Parathyroid adenoma (tissue), 2 donors: ENCODE measurements around the gene TMEM101.
A peak's percentile ranks its signal among the peaks of the same experiment; 100 is the strongest.

Experiments
- H2AFZ ChIP-seq: fragments of 300-600 bp; sonication (generic); one replicate; pipeline ENCODE4 v1.7.0; 2017; ENCODE audit warnings: antibody characterized with exemption, mild to moderate bottlenecking
- H3K27ac ChIP-seq: fragments of 300-600 bp; sonication (generic); one replicate; pipeline ENCODE4 v1.7.0; 2017
- H3K27me3 ChIP-seq: fragments of 300-600 bp; sonication (generic); one replicate; pipeline ENCODE4 v1.7.0; 2017; ENCODE audit warnings: low read length; ENCODE audit not compliant: control insufficient read depth, insufficient read depth
- H3K36me3 ChIP-seq: fragments of 300-600 bp; sonication (generic); one replicate; pipeline ENCODE4 v1.7.0; 2017; ENCODE audit warnings: low read length; ENCODE audit not compliant: control insufficient read depth, insufficient read depth
- H3K4me1 ChIP-seq: fragments of 300-600 bp; sonication (generic); one replicate; pipeline ENCODE4 v1.7.0; 2017; ENCODE audit warnings: control low read depth
- H3K4me2 ChIP-seq: fragments of 300-600 bp; sonication (generic); one replicate; pipeline ENCODE4 v1.7.0; 2017; ENCODE audit warnings: low read length
- H3K4me3 ChIP-seq: fragments of 300-600 bp; sonication (generic); one replicate; pipeline ENCODE4 v1.7.0; 2017; ENCODE audit warnings: low read depth, low read length
- H3K79me2 ChIP-seq: fragments of 300-600 bp; sonication (generic); one replicate; pipeline ENCODE4 v1.7.0; 2017; ENCODE audit warnings: control low read depth
- H3K9ac ChIP-seq: fragments of 300-600 bp; sonication (generic); one replicate; pipeline ENCODE4 v1.7.0; 2017; ENCODE audit warnings: mild to moderate bottlenecking
- H3K9me3 ChIP-seq: fragments of 300-600 bp; sonication (generic); one replicate; pipeline ENCODE4 v1.7.0; 2017; ENCODE audit warnings: low read length; ENCODE audit not compliant: control insufficient read depth
- CTCF ChIP-seq: fragments of 300-600 bp; sonication (generic); IDR thresholded peaks from one replicate; pipeline ENCODE4 v1.7.0; 2017; ENCODE audit warnings: antibody characterized with exemption, mild to moderate bottlenecking
- donor health status: primary hyperparathyroidism.

Gene TMEM101

DNA sequence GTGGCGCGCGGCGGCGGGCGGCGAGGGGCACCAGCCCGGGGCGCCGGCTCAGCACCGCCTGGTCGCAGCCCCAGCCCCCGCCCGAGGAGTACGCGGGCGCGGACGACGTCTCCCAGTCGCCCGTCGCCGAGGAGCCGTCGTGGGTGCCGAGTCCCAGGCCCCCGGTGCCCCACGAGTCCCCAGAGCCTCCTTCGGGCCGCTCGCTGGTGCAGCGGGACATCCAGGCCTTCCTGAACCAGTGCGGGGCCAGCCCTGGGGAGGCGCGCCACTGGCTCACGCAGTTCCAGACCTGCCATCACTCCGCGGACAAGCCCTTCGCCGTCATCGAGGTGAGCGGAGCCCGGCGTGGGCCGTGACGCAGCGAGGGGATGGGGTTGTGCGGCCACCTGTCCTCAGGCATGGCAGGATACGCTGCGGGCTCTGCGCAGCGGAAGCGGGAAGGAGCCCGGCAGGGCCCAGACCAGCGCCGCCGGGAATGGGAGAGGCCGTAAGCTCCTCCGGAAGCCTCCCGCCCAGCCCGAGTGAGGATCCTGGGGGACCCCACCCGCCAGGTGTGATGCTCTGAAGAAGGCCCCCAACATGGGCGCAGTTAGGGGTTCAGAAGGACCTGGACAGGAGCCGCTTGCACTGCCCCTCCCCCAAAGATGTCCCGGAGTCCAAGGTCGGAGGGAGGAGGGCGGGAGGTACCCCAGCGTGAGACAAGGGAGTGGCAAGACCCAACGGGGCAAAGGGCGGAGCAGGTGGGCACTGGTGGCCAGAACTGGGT, 9.8 kb downstream of the TMEM101 start:
- H3K36me3 ChIP-seq: no peaks in the 10 kb centered on the region
- H3K27ac ChIP-seq: no peak overlapping the region
- H3K4me2 ChIP-seq: peak overlapping the region; percentile 6
- no peaks in the 10 kb centered on the region for H3K9me3 ChIP-seq
- H3K4me1 ChIP-seq: peaks cover 15% of the 10 kb centered on the region
- H3K79me2 ChIP-seq: no peaks in the 10 kb centered on the region
- no peak for TF ChIP-seq CTCF
- H3K27me3 ChIP-seq: no peaks in the 10 kb centered on the region
- H2AFZ ChIP-seq: no peak overlapping the region
- H3K4me3 ChIP-seq: no peak overlapping the region
- H3K9ac ChIP-seq: no peak overlapping the region

DNA sequence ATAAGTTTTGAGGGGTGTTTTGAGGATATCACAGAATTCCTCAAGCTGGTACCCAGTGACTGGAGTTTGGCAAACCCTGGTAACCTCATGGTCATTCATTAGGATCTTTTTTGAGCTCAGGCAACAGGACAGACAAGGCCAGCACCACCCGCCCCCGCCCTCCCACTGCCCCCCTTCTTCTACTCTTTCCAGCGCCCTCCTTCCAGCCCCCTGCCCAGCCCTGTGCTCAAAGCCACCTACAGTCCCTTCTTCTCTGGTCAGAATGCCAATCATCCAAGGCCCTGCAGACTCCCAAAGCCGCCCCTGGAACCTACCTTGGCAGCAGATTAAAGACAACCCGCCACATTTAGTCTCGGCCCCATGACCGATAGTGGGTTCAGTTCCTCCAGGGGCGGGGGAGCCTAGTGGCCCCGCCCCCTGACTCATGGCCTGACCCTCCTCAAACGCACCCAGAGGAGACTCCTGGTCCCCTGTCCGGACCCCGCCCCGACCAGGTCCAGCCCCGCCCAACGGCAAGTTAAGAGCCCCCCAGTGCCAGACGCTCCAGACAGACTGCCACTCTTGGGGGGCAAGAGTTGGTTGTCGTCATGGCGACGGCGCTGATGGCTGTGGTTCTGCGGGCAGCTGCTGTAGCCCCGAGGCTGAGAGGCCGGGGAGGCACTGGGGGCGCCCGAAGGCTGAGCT, 10.5 kb downstream of the TMEM101 start, which contains the start of gene NAGS:
Gene NAGS (plus strand): TSS at position 546 of the 684 bp plus-strand sequence. CDS start 42 bp downstream, at position 588.
- no peak within 1 kb of the TSS for H3K4me3 ChIP-seq

DNA sequence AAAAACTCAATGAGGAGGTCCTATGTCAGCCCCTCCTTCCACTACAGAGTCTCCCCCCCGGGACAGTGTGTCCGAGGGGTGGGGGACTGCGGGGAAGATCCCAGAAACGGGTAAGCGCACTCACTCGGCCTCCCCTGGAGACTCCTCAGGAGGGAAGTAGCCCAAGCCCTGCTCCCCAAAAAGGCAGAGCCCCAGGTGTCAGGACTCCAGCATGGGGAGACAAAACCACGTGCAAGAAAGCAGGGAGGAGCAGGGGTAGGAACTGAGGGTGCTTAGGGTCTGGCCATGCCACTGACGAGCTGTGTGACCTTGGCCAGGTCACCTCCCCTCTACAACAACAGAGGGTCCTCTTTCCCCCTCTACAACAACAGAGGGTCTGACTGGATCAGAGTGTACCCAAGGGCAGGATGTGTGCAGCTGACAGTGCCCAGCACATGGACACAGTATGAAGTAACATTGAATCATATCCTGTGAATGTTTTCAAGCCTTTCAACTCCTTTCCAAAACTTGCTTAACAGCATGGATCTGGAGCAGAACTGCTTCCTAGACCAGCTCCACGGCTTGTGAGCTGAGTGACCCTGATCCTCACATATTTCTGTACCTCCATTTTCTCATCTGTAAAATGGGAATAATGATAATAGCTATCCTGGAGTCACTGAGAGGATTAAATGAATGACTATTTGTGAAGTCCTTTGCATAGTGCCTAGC, 12.5 kb downstream of the TMEM101 start:
- Histone ChIP-seq H3K4me1 (peaks cover 9% of the 10 kb centered on the region), H3K9me3 (no peaks in the 10 kb centered on the region), H3K27me3 (no peaks in the 10 kb centered on the region), H3K79me2 (no peaks in the 10 kb centered on the region), H3K9ac (no peak overlapping the region), H3K4me2 (no peak overlapping the region), H3K27ac (no peak overlapping the region), H3K4me3 (no peak overlapping the region), H3K36me3 (no peaks in the 10 kb centered on the region), H2AFZ (no peak overlapping the region)
- no peak for TF ChIP-seq CTCF

More for the DNA sequence above, 10.5 kb downstream of the TMEM101 start, which contains the start of gene NAGS:
- Histone ChIP-seq H3K27me3 (no peaks in the 10 kb centered on the region), H3K9me3 (no peaks in the 10 kb centered on the region), H3K36me3 (no peaks in the 10 kb centered on the region), H3K27ac (no peak within 1 kb of the TSS), H3K79me2 (no peaks in the 10 kb centered on the region), H3K9ac (no peak within 1 kb of the TSS), H2AFZ (no peak within 1 kb of the TSS), H3K4me1 (peaks cover 15% of the 10 kb centered on the region), H3K4me2 (peak within 1 kb of the TSS; percentile 6)
- TF ChIP-seq CTCF: no peak

- Histone ChIP-seq H3K9me3 (no peaks in the 10 kb centered on the region), H3K27ac (no peak overlapping the region), H3K4me1 (peaks cover 5% of the 10 kb centered on the region), H3K4me2 (no peak overlapping the region), H2AFZ (no peak overlapping the region), H3K4me3 (no peak overlapping the region), H3K36me3 (no peaks in the 10 kb centered on the region), H3K79me2 (no peaks in the 10 kb centered on the region), H3K9ac (no peak overlapping the region), H3K27me3 (no peaks in the 10 kb centered on the region)
- no peak for TF ChIP-seq CTCF
Observed at GRCh38 chr17:44001461-44001920, 13.3 kb downstream of the TMEM101 start.
